Umbilical cord (tissue), 2 donors: ENCODE results near the gene RSL1D1. TPM values are rescaled to one million over a fixed set of nuclear protein-coding genes. Genes with fewer than 3 reads are reported as not detected.
"Not testable (repeated sequence)": the region's sequence is repeated elsewhere in the genome, so short reads cannot be mapped to it uniquely, and the experiment has no call there.

Experiments used
- DNase-seq: peaks from one replicate; pipeline ENCODE4 v3.0.0-alpha.2; 2015; ENCODE audit warnings: low spot score
- total RNA-seq: library from RNA; depleted of rRNA; stranded (reverse); fragments of >200 nt; gene quantifications from one replicate; pipeline ENCODE4 v1.2.3, GENCODE V29; 2014; ENCODE audit warnings: low replicate concordance; ENCODE audit not compliant: insufficient read depth

RSL1D1 gene
- total RNA-seq, 1 donor from 2014 or later, result 63.8 TPM

DNA sequence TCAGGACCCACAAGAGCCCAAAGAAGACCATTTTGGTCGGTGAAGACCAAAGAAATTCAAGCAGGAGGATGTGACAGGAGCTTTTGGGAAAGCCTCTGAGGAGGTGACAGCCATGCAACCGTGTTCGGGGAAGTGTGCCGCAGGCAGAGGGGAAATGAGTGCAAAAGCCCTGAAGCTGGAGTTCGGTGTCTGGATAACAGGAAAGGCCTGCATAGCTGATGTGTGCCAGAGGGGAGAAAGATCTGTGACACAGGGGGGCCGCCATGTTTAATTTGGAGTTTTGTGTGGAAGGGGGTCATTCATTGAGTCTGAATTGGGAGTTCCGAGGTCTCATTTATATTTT lies 53.4 kb downstream of the RSL1D1 start:
- no peak for DNase-seq

DNA sequence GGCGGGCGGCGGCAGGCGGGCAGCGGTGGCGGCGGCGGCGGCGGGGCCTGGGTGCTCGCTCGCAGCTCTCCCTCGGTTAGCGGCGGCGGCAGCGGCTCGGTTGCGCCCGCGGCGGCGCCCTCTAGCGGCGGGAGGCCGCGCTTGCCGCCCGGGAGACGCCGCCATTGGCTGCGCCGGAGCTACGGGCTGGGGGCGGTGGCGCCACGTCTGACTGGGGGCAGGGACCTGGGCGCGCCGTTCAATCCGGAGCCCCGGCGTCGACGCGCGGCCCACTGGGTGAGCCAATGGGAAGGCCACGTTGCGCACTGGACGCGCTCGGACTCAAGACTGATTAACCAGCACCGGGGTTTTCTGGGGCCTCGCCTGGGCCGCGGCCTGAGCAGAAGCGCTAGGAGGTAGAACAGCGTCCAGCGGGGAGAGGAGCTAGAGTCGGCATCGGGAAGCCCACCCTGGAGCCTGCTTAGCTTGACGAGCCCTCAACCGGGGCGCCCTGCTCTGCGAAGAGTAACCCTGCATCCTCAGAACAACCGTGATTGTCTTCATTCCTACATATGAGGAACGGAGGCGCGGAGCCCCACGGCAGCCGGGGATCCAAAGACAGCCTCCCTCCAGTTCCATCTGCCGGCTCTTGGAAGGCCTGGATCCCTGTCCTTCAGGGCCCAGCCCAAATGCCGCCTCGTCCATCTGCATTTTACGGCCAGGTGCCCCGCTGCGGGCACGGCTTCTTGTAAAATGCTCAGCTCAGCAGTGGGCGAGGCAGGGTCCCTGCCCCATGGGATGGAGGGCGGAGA lies 54.0 kb downstream of the RSL1D1 start, which contains the start of gene ZC3H7A:
ZC3H7A (minus strand) TSS at position 93 of the 791 bp plus-strand sequence. CDS start 14,904 bp downstream, outside the sequence.
- peak; percentile 98 for DNase-seq

DNA sequence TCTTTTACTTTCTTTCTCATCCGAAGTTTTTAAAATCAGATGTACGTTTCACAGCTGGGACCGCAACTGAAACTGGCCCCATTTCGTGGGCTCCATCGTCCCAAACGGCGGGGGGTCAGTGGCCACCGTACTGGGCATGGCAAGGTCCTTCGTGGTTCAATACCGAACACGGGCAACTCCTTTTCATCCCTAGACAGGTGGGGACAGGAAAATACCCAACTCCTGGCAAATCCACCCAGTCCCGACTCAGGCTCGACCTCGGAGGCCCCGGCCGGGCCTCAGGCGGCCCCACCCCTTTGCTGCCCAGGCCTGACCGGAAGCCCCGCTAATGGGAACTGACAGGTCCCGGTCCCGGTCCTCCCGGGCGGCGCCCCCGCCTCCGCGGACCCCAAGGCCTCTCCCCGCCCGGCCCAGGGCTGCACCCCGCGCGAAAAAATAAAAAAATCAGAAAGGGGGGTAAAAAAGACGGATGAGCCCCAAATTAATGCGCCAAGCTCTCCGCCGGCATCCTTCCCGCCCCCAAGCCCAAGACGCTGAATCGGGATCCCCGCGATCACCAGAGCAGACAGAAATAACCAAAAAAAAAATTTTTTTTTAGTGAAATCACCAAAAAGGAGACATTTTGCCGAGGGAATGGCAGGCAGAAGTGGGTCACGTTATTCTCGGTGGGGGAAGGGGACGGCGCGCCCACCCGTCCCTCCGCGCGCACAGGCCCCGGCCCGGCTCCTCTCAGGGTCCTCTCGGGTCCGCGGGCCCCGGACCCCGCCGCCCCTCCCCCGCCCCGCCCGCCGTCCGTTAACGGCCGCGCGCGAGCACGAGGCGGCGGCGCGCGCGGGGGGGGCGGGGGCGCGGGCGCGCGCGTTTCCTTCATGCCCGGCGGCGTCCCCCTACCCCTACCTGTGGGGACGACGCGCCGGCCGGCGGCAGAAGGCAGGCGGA lies 54.8 kb downstream of the RSL1D1 start:
- peak; percentile 68 for DNase-seq

DNA sequence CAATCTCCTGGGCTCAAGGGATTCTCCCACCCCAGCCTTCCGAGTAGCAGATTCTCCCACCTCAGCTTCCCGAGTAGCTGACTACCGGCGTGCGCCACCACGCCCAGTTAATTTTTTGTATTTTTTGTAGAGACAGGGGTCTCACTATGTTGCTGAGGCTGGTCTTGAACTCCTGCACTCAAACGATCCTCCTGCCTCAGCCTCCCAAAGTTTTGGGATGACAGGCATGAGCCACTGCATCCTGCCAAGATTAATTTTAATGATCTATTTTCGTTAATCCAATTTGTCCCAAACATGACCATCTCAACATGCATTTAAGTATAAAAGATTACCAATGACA lies 55.5 kb downstream of the RSL1D1 start:
- no peak for DNase-seq

DNA sequence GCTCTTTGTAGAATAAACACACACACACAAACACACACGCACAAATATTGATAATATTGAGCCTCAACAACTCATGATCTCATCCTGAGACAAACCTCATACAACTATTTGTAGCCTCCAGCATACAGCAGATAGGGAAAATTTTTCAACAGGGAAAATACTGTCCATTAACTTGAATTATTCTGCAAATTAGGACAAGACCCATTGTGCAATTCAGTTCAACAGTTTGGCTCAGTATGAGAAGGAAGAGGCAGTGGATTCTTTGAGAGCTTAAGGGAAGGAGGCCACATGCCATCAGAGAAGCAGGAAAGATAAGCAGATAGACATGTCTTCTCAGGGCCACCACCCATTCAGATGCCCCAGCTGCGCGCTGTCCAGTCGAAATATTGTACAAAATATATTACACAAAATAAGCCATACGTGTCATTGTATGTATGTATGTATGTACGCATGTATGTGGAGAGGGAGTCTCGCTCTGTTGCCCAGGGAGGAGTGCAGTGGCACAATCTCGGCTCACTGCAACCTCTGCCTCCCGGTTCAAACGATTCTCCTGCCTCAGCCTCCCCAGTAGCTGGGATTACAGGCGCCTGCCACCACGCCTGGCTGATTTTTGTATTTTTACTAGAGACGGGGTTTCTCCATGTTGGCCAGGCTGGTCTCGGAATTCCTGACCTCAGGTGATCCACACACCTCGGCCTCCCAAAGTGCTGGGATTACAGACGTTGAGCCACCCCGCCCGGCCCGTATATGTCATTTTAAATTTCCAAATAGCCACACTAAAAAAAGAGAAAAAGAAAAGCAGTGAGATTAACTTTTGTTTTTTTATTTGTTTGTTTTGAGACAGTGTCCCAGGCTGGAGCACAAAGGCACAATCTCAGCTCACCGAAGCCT lies 56.1 kb downstream of the RSL1D1 start:
- peak; percentile 59 for DNase-seq

DNA sequence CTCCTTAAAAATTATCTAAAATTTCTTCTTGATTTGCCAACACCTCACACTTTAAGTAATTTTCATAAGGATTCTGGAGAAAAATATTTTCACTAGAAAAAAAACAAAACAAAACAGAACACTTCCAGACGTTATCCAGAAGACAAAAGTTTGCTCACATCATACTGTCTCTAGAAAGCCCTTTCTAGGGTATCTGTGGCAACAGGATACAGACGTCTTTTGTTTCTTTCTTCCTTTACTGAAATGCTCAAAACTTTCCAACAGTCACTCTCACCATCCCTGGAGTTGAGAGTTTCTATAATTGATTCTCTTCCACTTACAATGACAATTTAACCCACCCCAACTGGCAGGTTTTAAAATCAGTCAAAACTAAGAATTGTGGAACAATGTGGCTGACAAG lies 56.9 kb downstream of the RSL1D1 start:
- DNase-seq, result no peak

DNA sequence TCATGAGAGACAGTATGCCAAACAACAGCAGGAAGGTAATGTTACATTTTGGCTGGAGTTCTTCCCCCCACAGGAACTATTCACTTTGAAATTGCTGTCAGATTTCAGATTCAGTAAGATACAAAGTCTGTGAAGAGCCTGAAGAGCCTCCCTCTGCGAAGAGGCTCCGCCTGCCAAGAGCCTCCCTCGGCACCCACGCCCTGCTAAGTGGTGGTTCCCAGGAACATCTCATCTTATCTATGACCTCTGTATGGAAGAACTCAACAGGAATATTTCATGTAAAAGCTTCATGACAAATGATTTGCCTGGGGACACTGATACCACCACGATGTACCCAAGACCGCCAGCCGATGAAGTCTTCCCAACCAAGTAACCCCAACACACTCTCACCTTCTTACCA lies 57.5 kb downstream of the RSL1D1 start:
- DNase-seq, result no peak

DNA sequence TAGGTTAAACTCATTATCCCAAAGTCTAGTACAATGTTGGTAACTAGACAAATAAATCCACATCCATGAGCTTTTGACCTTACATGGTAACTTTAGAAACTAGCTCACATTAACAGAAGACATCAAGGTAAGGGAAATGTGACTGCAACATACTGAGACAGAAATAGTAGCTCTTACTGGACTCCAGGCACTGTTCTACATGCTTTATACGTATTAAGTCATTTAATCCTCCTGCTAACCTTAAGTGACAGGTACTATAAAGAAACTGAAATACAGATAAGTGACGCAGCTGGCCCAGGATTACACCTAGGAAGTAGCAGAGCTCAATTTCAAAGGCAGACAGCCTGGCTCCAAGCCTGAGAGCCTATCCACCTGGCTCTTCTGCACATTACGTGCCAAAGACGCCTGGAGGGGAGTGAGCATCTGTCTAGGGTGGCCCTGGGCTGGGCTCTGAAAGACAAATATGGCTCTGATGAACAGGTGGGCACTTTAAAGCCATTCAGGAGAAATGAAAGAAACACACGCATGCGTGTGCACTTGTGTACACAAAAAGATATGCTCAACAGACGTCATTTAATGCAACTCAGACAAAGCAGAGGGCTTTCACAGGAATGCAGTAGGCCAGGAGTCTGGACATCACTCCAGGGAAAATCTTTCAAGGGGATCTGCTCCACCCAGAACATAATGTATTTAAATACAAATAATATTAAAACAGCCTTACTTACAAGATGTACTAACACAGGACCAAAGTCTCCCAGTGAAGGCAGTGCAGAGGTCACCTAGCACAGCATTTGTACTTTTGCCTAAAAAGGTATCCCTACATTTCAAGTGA lies 58.7 kb downstream of the RSL1D1 start:
- no peak for DNase-seq

DNA sequence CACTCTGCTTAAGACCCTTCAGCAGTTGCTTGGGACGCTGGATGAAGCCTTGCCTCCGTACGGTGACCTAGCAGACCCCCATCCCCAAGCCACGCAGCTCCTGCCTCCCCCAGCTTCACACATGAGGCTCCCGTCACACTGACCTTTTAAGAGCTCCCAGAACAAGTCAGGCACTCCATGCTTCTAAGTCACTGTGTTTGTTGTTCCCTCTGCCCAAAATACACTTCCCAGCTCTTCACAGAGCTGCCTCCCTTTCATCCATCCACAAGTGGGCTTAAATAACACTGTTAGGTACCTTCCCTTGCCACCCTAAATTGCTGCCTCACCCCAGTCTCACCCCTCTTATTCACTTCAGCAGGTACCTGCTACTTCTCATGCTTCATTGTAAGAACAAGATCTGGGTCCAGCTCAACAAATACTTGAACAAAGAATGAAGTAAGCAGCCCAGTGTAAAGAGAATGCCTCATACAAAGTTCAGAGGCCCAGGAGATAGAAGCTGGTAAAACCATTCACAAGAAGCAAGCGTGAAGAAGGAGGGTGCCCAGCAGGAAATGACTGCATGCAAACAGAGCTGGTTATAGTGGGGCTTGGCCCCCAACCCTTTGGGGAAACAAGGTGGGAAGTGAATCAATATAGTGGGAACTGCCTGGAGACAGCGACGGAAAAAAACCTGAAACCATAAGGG lies 60.1 kb downstream of the RSL1D1 start:
- DNase-seq, result no peak

DNA sequence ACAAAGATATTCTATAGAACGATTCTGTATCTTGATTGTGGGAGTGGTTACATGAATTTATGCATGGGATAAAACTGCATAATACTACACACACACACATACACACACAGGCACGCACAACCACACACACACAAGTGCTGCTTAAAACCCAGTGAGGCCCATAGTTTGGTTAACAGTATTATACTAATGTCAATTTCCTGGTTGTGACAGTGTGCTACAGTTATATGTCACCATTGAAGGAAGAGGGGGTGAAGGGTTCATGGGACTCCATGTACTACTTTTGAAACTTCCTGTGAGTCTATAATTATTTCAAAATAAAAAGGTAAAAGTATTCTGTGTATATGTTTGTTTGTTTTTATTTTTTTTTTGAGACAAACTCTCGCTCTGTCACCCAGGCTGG lies 62.4 kb downstream of the RSL1D1 start:
- DNase-seq, result no peak

DNA sequence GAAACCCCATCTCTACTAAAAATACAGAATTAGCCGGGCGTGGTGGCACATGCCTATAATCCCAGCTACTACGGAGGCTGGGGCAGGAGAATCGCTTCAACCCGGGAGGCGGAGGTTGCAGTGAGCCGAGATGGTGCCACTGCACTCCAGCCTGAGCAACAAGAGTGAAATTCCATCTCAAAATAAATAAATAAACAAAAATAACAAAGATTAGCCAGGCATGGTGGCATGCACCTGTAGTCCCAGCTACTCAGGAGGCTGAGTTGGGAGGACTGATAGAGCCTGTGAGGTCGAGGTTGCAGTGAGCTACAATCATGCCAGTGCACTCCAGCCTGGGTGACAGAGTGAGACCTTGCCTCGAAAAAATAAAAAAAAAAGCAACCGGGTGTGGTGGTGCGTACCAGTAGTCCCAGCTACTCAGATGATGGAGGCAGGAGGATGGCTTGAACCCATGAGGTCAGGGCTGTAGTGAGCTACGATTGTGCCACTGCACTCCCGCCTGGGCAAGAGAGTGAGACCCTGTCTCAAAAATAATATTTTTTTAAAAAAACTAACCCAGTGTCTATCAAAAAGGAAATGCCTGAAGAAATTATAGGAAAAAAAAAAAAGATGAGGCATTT lies 66.3 kb downstream of the RSL1D1 start:
- DNase-seq, result not testable (repeated sequence)

DNA sequence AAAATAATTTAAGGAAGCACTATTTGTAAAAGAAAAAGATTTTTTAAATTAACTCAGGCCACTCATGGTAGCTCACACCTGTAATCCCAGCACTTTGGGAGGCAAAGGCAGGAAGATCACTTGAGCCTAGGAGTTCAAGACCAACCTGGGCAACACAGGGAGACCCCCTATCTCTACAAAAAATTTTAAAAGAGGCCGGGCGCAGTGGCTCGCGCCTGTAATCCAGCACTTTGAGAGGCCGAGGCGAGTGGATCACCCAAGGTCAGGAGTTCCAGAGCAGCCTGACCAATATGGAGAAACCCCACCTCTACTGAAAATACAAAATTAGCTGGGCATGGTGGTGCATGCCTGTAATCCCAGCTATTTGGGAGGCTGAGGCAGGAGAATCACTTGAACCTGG lies 67.0 kb downstream of the RSL1D1 start:
- not testable (repeated sequence) for DNase-seq

DNA sequence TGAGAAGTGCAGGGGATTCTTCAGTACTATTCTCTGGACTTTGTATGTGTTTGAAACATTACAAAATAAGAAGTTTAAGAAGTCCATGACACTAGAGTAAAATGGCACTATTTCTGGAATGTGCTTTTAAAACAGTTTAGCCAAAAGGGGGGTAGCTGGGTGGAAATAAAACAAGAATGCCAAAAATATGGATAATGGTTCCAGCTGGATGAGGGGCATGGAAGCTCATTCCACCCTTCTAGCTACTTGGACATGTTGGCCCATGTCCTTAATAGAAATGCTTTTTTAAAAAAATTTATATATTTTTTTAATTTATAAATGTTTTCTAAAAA lies 67.3 kb downstream of the RSL1D1 start:
- DNase-seq, result peak; percentile 18

Other genes starting within 250 kb of the RSL1D1 start
- gene SNN, start 183.1 kb downstream of the RSL1D1 start, total RNA-seq, result 6.0 TPM
- 30.3 TPM for gene TXNDC11, start 108.7 kb downstream of the RSL1D1 start, total RNA-seq
- gene ZC3H7A, start 54.3 kb downstream of the RSL1D1 start, total RNA-seq, result 61.2 TPM
- 72.5 TPM for gene GSPT1, start 64.4 kb upstream of the RSL1D1 start, total RNA-seq
- 4.6 TPM for gene NPIPB2, start 90.5 kb upstream of the RSL1D1 start, total RNA-seq
- gene TNFRSF17, start 113.7 kb upstream of the RSL1D1 start, total RNA-seq, result not detected
- 26.2 TPM for gene SNX29, start 125.2 kb upstream of the RSL1D1 start, total RNA-seq